ENCODE results near the gene CCDC69.

GRCh38 chr5:151154931-151155774 is 68.7 kb downstream of the CCDC69 start:
- TF ChIP-seq, protein P1, sequence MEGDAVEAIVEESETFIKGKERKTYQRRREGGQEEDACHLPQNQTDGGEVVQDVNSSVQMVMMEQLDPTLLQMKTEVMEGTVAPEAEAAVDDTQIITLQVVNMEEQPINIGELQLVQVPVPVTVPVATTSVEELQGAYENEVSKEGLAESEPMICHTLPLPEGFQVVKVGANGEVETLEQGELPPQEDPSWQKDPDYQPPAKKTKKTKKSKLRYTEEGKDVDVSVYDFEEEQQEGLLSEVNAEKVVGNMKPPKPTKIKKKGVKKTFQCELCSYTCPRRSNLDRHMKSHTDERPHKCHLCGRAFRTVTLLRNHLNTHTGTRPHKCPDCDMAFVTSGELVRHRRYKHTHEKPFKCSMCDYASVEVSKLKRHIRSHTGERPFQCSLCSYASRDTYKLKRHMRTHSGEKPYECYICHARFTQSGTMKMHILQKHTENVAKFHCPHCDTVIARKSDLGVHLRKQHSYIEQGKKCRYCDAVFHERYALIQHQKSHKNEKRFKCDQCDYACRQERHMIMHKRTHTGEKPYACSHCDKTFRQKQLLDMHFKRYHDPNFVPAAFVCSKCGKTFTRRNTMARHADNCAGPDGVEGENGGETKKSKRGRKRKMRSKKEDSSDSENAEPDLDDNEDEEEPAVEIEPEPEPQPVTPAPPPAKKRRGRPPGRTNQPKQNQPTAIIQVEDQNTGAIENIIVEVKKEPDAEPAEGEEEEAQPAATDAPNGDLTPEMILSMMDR (IDR thresholded peaks at IDR 0.05), result no peak
- no peak for TF ChIP-seq POLR2A (IDR thresholded peaks at IDR 0.05)

All from body of pancreas (tissue), 4 donors.